ENCODE results near the gene IRF2BP2. TPM values are rescaled to one million over a fixed set of nuclear protein-coding genes. Genes with fewer than 3 reads are reported as not detected.
A peak's percentile ranks its signal among the peaks of the same experiment; 100 is the strongest.

The IRF2BP2 gene
- total and polyA plus RNA-seq, 2 of the 13 experiments (the other 11 are each of a cell fraction or from before 2014, with no cell fraction given) = 140 to 147 TPM

GRCh38 chr1:234631721-234632125 lies 21.7 kb upstream of the IRF2BP2 start (continued):
- TF ChIP-seq CAMTA2 (CRISPR knock-in tag; IDR thresholded peaks at IDR 0.05; ENCODE audit: borderline replicate concordance) (no peak), ZFYVE20 (CRISPR knock-in tag; IDR thresholded peaks at IDR 0.05; ENCODE audit: borderline replicate concordance, low read depth) (no peak), ARHGAP35 (CRISPR knock-in tag; IDR thresholded peaks at IDR 0.05; ENCODE audit: borderline replicate concordance) (no peak), FOXO1 (CRISPR knock-in tag; IDR thresholded peaks at IDR 0.05) (peak; percentile 33; the same call in 1 of the 2 replicates), HNF4G (IDR thresholded peaks at IDR 0.05; ENCODE audit: borderline replicate concordance, low read depth, low read length) (peak; percentile 49; the same call in 1 of the 2 replicates), HNF4G (CRISPR knock-in tag; IDR thresholded peaks at IDR 0.05; ENCODE audit: borderline replicate concordance, low read depth) (no peak), DR1 (CRISPR knock-in tag; IDR thresholded peaks at IDR 0.05) (no peak), RAD21 (CRISPR knock-in tag; IDR thresholded peaks at IDR 0.05) (no peak), ZFP37 (CRISPR knock-in tag; IDR thresholded peaks at IDR 0.05; ENCODE audit: borderline replicate concordance) (no peak), FOXA1 (IDR thresholded peaks at IDR 0.05) (no peak), FOXA1 (CRISPR knock-in tag; IDR thresholded peaks at IDR 0.05) (peak; percentile 61), MNT (IDR thresholded peaks at IDR 0.05) (no peak), SIX4 (CRISPR knock-in tag; IDR thresholded peaks at IDR 0.05) (no peak), SOX6 (IDR thresholded peaks at IDR 0.05) (no peak), SOX6 (CRISPR knock-in tag; IDR thresholded peaks at IDR 0.05) (peak; percentile 97), TEAD3 (CRISPR knock-in tag; optimal IDR thresholded peaks at IDR 0.05; ENCODE audit: borderline replicate concordance) (peak; percentile 84), TEAD2 (CRISPR knock-in tag; IDR thresholded peaks at IDR 0.05) (no peak), ZNF503 (CRISPR knock-in tag; IDR thresholded peaks at IDR 0.05) (no peak), ZHX2 (IDR thresholded peaks at IDR 0.05; ENCODE audit: low read depth) (no peak), ZHX2 (CRISPR knock-in tag; IDR thresholded peaks at IDR 0.05; ENCODE audit: borderline replicate concordance) (no peak), MAX (IDR thresholded peaks at IDR 0.05) (no peak)
- TF ChIP-seq, protein P1, sequence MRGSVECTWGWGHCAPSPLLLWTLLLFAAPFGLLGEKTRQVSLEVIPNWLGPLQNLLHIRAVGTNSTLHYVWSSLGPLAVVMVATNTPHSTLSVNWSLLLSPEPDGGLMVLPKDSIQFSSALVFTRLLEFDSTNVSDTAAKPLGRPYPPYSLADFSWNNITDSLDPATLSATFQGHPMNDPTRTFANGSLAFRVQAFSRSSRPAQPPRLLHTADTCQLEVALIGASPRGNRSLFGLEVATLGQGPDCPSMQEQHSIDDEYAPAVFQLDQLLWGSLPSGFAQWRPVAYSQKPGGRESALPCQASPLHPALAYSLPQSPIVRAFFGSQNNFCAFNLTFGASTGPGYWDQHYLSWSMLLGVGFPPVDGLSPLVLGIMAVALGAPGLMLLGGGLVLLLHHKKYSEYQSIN (CRISPR knock-in tag; IDR thresholded peaks at IDR 0.05; ENCODE audit: borderline replicate concordance) = no peak

Data from HepG2 (cell line).